ENCODE measurements around the gene B4GALT3. TPM values are rescaled to one million over a fixed set of nuclear protein-coding genes. Genes with fewer than 3 reads are reported as not detected.
A peak's percentile ranks its signal among the peaks of the same experiment; 100 is the strongest.

B4GALT3 gene
- total and polyA plus RNA-seq, 2 of the 8 experiments (the other 6 are each of a cell fraction or from before 2014, with no cell fraction given) = 42.3 to 43.0 TPM

GRCh38 chr1:161218301-161219077 is 41.2 kb upstream of the B4GALT3 start:
- H3K36me3 ChIP-seq (ENCODE audit: control insufficient read depth in 2 of 4, insufficient read depth in 4 of 4, low read length in 3 of 4) = peaks cover 7 to 11% (median 9%) of the 10 kb centered on the region in 4 experiments; a peak in 7 of 8 replicates
- H2BK15ac ChIP-seq (ENCODE audit: low read length) = 0 out of 2 replicates have a peak overlapping the region, but pooled peaks have one; percentile 61
- no peak overlapping the region for H4K5ac ChIP-seq (ENCODE audit: insufficient read length, low read depth, low read length)
- no peak overlapping the region for H3K56ac ChIP-seq (replicated peaks; ENCODE audit: insufficient read length, low read depth, low read length)
- ChIA-PET CTCF (ENCODE audit: partially characterized antibody) (interaction anchor here (1.4 to 23.7 kb wide), 8 partner anchors 10 to 164 kb away, joined by 3 to 427 read pairs (median 46); partner anchors contain the start of genes ADAMTS4, NDUFS2 and TOMM40L), POLR2A (ENCODE audit: partially characterized antibody) (interaction anchor here (1.1 to 9.9 kb wide), 4 partner anchors 11 to 19 kb away, joined by 3 to 82 read pairs (median 4); partner anchors contain the start of genes ADAMTS4 and NDUFS2)
- H2AK5ac ChIP-seq (ENCODE audit: low read depth, low read length) = no peak overlapping the region
- 86% methylated on average over 7 of the region's 8 CpGs; no CpG with 5 or more reads in 1 of the 2 experiments for WGBS, 2 experiments (ENCODE audit: extremely low coverage in 1 of 2, insufficient coverage in 1 of 2, insufficient read length in 1 of 2, insufficient replicate concordance in 2 of 2, low coverage in 1 of 2, low lambda C conversion rate in 2 of 2, missing lambda C conversion rate in 1 of 2)
- 0 out of 7 replicates have a peak, but pooled peaks cover 0 to 2% (median 0%) of the 10 kb centered on the region in 4 experiments for H3K27me3 ChIP-seq (replicated peaks in 1 of 4; ENCODE audit: control insufficient read depth in 3 of 4, extremely low read depth in 1 of 4, insufficient read depth in 3 of 4, low read length in 3 of 4)
- H2BK20ac ChIP-seq (ENCODE audit: low read length) = no peak overlapping the region
- no peak overlapping the region for H3K14ac ChIP-seq (ENCODE audit: insufficient read length)
- no peak overlapping the region; a peak in 1 of 7 replicates for H3K9ac ChIP-seq (replicated peaks in 1 of 4; ENCODE audit: extremely low read depth in 1 of 4, low read depth in 3 of 4, low read length in 3 of 4)
- peak overlapping the region in 1 of 2 experiments; percentile 8; a peak in 1 of 4 replicates for H3K4me2 ChIP-seq (ENCODE audit: insufficient read depth in 1 of 2, low read depth in 2 of 2, low read length in 2 of 2)
- no peak overlapping the region for H3K23ac ChIP-seq (ENCODE audit: insufficient read length)
- no peak overlapping the region for H2BK12ac ChIP-seq (ENCODE audit: low read depth, low read length)
- H3K27ac ChIP-seq (ENCODE audit: low read depth, low read length) = no peak overlapping the region
- H4K20me1 ChIP-seq (replicated peaks in 1 of 2; ENCODE audit: control insufficient read depth in 1 of 2, insufficient read depth in 2 of 2, low read length in 2 of 2) = peaks cover 0 to 2% of the 10 kb centered on the region in 2 experiments
- H4K8ac ChIP-seq (ENCODE audit: extremely low read depth, insufficient read depth, low read length) = no peak overlapping the region
- no peaks in the 10 kb centered on the region for H3K79me1 ChIP-seq (ENCODE audit: low read depth, low read length)
- no peaks in the 10 kb centered on the region for H3K79me2 ChIP-seq (ENCODE audit: control insufficient read depth in 1 of 2, insufficient read depth in 2 of 2, low read length in 2 of 2)
- DNase-seq (ENCODE audit: low read depth in 1 of 2, low spot score in 2 of 2) (no peak), FAIRE-seq (no peak)
- H3K4me1 ChIP-seq (replicated peaks in 1 of 4; ENCODE audit: control insufficient read depth in 3 of 4, insufficient read depth in 4 of 4, low read length in 3 of 4) = peaks cover 0 to 13% (median 0%) of the 10 kb centered on the region in 4 experiments; a peak in 3 of 7 replicates
- TF ChIP-seq HDAC2 (IDR thresholded peaks at IDR 0.05; ENCODE audit: borderline replicate concordance in 1 of 2, low read depth in 2 of 2, low read length in 2 of 2) = no peak
- no peak for TF ChIP-seq CEBPB (IDR thresholded peaks at IDR 0.05; ENCODE audit: low read depth, low read length)
- no peak for TF ChIP-seq TAF1 (IDR thresholded peaks at IDR 0.05; ENCODE audit: low read depth, low read length)
- no peak for TF ChIP-seq RAD21 (IDR thresholded peaks at IDR 0.05 in 1 of 2, conservative IDR thresholded peaks at IDR 0.05 in 1 of 2; ENCODE audit: low read depth in 2 of 2, low read length in 2 of 2)
- TF ChIP-seq NANOG (IDR thresholded peaks at IDR 0.05; ENCODE audit: insufficient read depth, low read depth, low read length, poor library complexity, severe bottlenecking) = no peak
- H2BK120ac ChIP-seq (replicated peaks; ENCODE audit: low read depth, low read length) = no peak overlapping the region
- no peaks in the 10 kb centered on the region for H3K23me2 ChIP-seq (ENCODE audit: low read depth, low read length)
- H3K4me3 ChIP-seq (ENCODE audit: extremely low read depth in 1 of 4, insufficient read depth in 2 of 4, low read depth in 3 of 4, low read length in 4 of 4) = no peak overlapping the region
- peak overlapping the region; percentile 56 for H4K91ac ChIP-seq (replicated peaks; ENCODE audit: insufficient read length, low read length)
- no peak overlapping the region for H3K18ac ChIP-seq (ENCODE audit: extremely low read depth, low read length)
- no peaks in the 10 kb centered on the region for H3K9me3 ChIP-seq (ENCODE audit: insufficient read depth in 2 of 2, low read depth in 1 of 2, low read length in 1 of 2)
- no peak overlapping the region for H2AFZ ChIP-seq (ENCODE audit: low read length)
- H3K4ac ChIP-seq (replicated peaks; ENCODE audit: insufficient read length, low read depth, low read length) = no peak overlapping the region
- H2BK5ac ChIP-seq (ENCODE audit: low read depth, low read length) = no peak overlapping the region; the same call in 1 of the 2 replicates

All from H1 (cell line).